GM19463 (cell line): Measurements from ENCODE around the gene TTC9.

ENCODE experiments used
- ATAC-seq: cut with Tn5 transposase; IDR thresholded peaks from one replicate; pipeline ENCODE4 v1.9.1; 2021; ENCODE audit warnings: mild to moderate bottlenecking, moderate library complexity; ENCODE audit not compliant: unreplicated experiment

The TTC9 gene

GRCh38 chr14:70641548-70642302 lies at the start of gene TTC9:
TSS of gene TTC9 (plus strand) at chr14:70641916. CDS start at chr14:70642130, 214 bp downstream.
- ATAC-seq, result no peak

GRCh38 chr14:70594461-70594860 lies 47.3 kb upstream of the TTC9 start:
- no peak for ATAC-seq

- ATAC-seq, result no peak
Observed at GRCh38 chr14:70595443-70596185, 46.1 kb upstream of the TTC9 start.

- ATAC-seq, result no peak
Observed at GRCh38 chr14:70597731-70598130, 44.0 kb upstream of the TTC9 start.

GRCh38 chr14:70599345-70599744 lies 42.4 kb upstream of the TTC9 start:
- ATAC-seq, result no peak

GRCh38 chr14:70600382-70601157 lies 41.1 kb upstream of the TTC9 start, which contains the start of gene MED6:
TSS of gene MED6 (minus strand) at chr14:70600655. CDS start at chr14:70600637, 18 bp downstream.
- ATAC-seq, result peak; percentile 93

- ATAC-seq, result no peak
Observed at GRCh38 chr14:70601162-70601561, 40.6 kb upstream of the TTC9 start.

GRCh38 chr14:70602254-70602653 lies 39.5 kb upstream of the TTC9 start:
- peak; percentile 51 for ATAC-seq

- no peak for ATAC-seq
Observed at GRCh38 chr14:70611216-70611615, 30.5 kb upstream of the TTC9 start.

GRCh38 chr14:70616646-70617045 lies 25.1 kb upstream of the TTC9 start:
- ATAC-seq, result no peak

GRCh38 chr14:70618314-70618713 lies 23.4 kb upstream of the TTC9 start:
- no peak for ATAC-seq

GRCh38 chr14:70619708-70620107 lies 22.0 kb upstream of the TTC9 start:
- ATAC-seq, result no peak

- ATAC-seq, result no peak
Observed at GRCh38 chr14:70622111-70622712, 19.5 kb upstream of the TTC9 start.

GRCh38 chr14:70624972-70625371 lies 16.7 kb upstream of the TTC9 start:
- ATAC-seq, result no peak

GRCh38 chr14:70631948-70632347 lies 9.8 kb upstream of the TTC9 start:
- ATAC-seq, result no peak

- ATAC-seq, result no peak
Observed at GRCh38 chr14:70635971-70636595, 5.6 kb upstream of the TTC9 start.

- ATAC-seq, result no peak
Observed at GRCh38 chr14:70638416-70638815, 3.3 kb upstream of the TTC9 start.

GRCh38 chr14:70640938-70641547 lies 673 bp upstream of the TTC9 start:
- peak; percentile 65 for ATAC-seq

- ATAC-seq, result no peak
Observed at GRCh38 chr14:70642303-70643235, 853 bp downstream of the TTC9 start.
